ENCODE measurements around the gene PRKCD. TPM values are rescaled to one million over a fixed set of nuclear protein-coding genes. Genes with fewer than 3 reads are reported as not detected.

PRKCD gene
- total RNA-seq, 2 experiments from 2014 or later, result 17.2 to 18.7 TPM

DNA sequence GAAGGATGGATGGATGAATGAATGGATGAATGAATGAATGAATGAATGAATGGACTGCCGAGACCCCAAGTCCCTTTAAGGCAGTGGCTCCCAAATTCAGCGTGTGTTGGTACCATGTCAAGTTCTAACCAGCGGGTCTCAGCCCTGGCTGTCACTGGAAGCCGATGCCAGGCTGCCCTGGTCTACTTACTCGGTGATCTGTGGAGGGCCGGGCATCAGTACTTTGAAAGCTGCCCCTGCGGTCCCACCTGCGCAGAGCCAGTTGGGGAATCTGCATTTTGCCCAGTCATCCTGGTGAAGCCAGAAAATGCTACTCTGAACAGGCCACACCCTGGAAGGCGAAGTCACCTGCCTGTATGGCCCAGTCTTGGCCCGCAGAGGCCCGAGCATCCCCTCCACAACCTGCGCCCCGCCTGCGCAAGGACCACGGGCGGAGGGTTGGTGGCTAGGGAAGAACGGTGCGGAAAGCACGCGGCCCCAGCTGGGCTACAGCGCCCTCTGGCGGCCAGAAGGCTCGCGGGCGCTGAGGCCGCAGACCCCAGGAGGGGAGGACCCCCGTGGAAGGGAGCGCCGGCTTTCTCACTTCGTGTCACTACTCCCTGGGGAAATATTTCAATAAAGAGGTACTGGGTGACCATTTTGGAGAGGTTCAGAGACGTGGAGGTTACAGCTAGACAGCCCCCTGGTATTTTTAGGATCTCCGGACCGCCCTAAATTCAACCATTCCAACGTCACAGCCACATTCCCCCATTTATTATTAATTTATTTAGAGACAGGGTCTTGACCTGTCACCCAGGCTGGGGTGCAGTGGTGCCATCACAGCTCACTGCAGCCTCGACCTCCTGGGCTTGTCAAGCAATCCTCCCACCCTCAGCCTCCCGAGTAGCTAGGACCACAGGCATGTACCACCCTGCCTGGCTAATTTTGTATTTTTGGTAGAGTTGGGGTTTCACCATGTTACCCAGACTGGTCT is 34.9 kb downstream of the PRKCD start:
- peaks cover 18% of the 10 kb centered on the region for H3K4me1 Mint-ChIP-seq
- ATAC-seq, result peak; percentile 83
- CTCF ChIA-PET, result interaction anchor here (0.6 to 4.6 kb wide), 34 partner anchors 8 to 156 kb away, joined by 3 to 165 read pairs (median 5); partner anchors contain the start of genes DCP1A, PRKCD and RFT1
- no peaks in the 10 kb centered on the region for H3K9me3 Mint-ChIP-seq (ENCODE audit: low read depth)
- no peak overlapping the region for H3K4me3 Mint-ChIP-seq
- H3K27ac Mint-ChIP-seq, result no peak overlapping the region
- peak; percentile 62 for DNase-seq
- peaks cover 3% of the 10 kb centered on the region for H3K36me3 Mint-ChIP-seq
- H3K27me3 Mint-ChIP-seq, result no peaks in the 10 kb centered on the region

DNA sequence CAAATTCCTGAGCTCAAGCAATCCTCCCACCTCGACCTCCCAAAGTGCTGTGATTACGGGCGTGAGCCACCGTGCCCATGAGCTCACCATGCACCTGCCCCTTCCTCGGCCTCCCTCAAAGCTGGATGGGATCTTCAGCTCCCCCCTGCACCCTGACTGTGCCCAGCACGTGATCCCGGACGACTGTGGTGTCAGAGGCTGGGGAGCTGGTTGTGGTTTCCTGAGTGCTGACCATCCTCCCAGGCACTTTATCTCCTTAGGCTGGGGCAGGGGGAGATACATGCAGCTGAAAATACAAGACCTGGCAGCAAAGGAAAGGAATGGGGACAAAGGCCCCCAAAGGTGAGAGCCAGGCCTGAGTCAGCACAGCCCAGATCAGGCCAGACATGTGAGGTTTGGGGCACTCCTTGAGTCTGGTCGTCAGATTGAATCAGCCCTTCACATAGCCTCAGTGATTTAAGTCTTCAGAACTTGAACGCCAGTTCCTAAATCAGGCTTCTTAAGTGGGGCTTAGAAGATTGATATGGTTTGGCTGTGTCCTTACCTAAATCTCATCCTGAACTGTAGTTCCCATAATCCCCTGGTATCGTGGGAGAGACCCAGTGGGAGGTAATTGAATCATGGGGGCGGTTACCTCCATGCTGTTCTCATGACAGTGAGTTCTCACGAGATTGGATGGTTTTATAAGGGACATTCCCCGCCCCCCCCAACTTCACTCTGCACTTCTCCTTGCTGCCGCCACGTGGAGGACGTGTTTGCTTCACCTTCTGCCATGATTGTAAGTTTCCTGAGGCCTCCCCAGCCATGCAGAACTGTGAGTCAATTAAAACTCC is 35.8 kb downstream of the PRKCD start:
- peaks cover 3% of the 10 kb centered on the region for H3K36me3 Mint-ChIP-seq
- DNase-seq, result peak; percentile 63
- no peaks in the 10 kb centered on the region for H3K27me3 Mint-ChIP-seq
- no peak overlapping the region for H3K27ac Mint-ChIP-seq
- no peak for ATAC-seq
- H3K9me3 Mint-ChIP-seq (ENCODE audit: low read depth), result no peaks in the 10 kb centered on the region
- CTCF ChIA-PET, result interaction anchor here (0.8 to 4.6 kb wide), 31 partner anchors 8 to 155 kb away, joined by 3 to 165 read pairs (median 6); partner anchors contain the start of genes DCP1A, PRKCD and RFT1
- H3K4me1 Mint-ChIP-seq, result peaks cover 18% of the 10 kb centered on the region
- H3K4me3 Mint-ChIP-seq, result no peak overlapping the region

DNA sequence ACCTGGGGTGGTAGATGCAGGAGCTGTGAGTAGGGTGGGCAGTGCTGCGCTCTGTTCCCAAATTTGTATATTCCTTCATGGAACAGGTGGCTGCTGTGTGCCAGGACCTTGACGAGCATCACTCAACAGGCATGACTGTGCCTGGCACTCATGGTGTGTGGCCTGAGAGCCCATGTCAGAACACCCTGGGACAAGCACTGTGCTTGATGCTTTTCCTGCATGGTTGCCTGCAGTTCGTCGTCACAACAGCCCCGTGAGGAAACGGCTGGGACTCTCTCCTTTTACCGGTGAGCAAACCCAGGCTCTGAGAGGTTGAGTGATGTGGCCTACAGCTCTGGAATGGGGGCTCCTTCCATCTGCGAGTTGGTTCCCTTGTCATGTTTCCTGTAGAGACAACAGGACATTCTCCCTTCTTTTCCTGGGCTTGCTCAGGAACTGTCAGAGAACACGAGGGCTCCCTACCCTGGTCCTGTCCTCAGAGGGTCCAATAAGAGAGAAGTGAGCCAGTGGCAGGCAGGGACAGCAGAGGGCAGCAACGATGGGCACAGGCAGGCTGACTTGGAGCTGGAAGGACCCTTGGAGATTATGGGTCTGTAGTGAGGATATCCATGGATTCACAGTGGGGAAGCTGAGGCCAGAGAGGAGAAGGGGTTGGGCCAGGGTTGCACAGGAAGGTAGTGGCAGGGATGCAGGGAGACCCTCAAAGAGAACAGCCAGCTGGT is 37.4 kb downstream of the PRKCD start:
- Mint-ChIP-seq H3K27ac (no peak overlapping the region), H3K27me3 (no peaks in the 10 kb centered on the region), H3K4me3 (no peak overlapping the region), H3K4me1 (peaks cover 11% of the 10 kb centered on the region), H3K36me3 (no peaks in the 10 kb centered on the region), H3K9me3 (ENCODE audit: low read depth) (no peaks in the 10 kb centered on the region)
- DNase-seq (no peak), ATAC-seq (no peak)
- CTCF ChIA-PET, result interaction anchor here (1.0 to 4.6 kb wide), 4 partner anchors 64 to 87 kb away, joined by 4 to 67 read pairs (median 6); no protein-coding TSS in a partner anchor

DNA sequence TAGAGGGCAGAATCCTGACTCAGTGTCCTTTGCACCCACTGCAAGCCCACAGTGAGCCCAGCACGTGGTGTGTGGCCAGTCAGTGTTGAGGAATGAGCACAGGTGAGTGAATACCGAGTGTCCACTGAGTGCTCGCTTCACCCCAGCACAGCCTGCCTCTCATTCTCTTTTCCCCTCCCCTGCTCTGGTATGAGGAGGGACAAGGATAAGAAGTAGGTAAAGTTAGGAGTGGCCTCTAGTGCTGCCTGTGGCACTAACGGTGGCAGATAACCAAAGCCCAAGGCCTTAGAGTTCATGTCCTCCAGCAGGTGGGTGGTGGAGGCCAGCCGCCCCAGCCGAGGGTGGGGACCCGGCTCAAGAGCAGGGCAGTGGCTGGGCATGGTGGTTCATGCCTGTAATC is 38.0 kb downstream of the PRKCD start:
- no peak overlapping the region for H3K27ac Mint-ChIP-seq

DNA sequence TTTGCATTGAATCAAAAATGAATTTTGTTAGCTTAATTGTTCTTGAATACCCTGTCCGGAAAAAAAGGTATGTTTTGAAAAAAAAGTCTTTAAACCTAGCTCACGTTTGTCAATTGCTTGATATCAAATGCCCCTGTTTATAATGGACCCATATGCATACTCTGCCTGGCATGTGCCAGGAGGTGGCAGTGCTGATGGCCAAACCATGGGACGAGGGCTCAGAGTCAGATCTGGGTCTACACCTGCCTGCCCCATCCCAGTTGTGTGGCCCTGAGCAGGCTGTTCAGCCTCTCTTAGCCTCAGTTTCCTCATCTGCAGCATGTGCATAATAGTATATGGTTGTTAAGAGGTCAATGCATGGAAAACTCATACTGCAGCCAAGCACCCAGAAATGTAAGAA is 38.8 kb downstream of the PRKCD start:
- Mint-ChIP-seq H3K36me3 (no peaks in the 10 kb centered on the region), H3K27ac (no peak overlapping the region), H3K27me3 (no peaks in the 10 kb centered on the region), H3K9me3 (ENCODE audit: low read depth) (no peaks in the 10 kb centered on the region), H3K4me1 (peaks cover 11% of the 10 kb centered on the region), H3K4me3 (no peak overlapping the region)
- ATAC-seq, result no peak
- no peak for DNase-seq
- CTCF ChIA-PET, result interaction anchor here (0.7 to 1.7 kb wide), 4 partner anchors 21 to 89 kb away, joined by 3 to 4 read pairs (median 3); partner anchors contain the start of gene PRKCD

More for the DNA sequence above, 38.0 kb downstream of the PRKCD start:
- ATAC-seq (no peak), DNase-seq (no peak)
- Mint-ChIP-seq H3K9me3 (ENCODE audit: low read depth) (no peaks in the 10 kb centered on the region), H3K4me3 (no peak overlapping the region), H3K36me3 (no peaks in the 10 kb centered on the region), H3K27me3 (no peaks in the 10 kb centered on the region), H3K4me1 (peaks cover 11% of the 10 kb centered on the region)
- CTCF ChIA-PET, result interaction anchor here (0.7 to 1.9 kb wide), 3 partner anchors 65 to 88 kb away, joined by 3 to 7 read pairs (median 4); no protein-coding TSS in a partner anchor

- Mint-ChIP-seq H3K27me3 (no peaks in the 10 kb centered on the region), H3K4me3 (no peak overlapping the region), H3K27ac (no peak overlapping the region), H3K9me3 (ENCODE audit: low read depth) (no peaks in the 10 kb centered on the region), H3K36me3 (no peaks in the 10 kb centered on the region), H3K4me1 (peaks cover 7% of the 10 kb centered on the region)
- CTCF ChIA-PET, result interaction anchor here (0.8 to 2.1 kb wide), 6 partner anchors 9 to 88 kb away, joined by 3 to 7 read pairs (median 4); partner anchors contain the start of gene PRKCD
- ATAC-seq (no peak), DNase-seq (no peak)
Measured at GRCh38 chr3:53200501-53201498, 39.8 kb downstream of the PRKCD start.

- H3K4me1 Mint-ChIP-seq, result no peaks in the 10 kb centered on the region
- H3K27ac Mint-ChIP-seq, result no peak overlapping the region
- H3K36me3 Mint-ChIP-seq, result no peaks in the 10 kb centered on the region
- no peaks in the 10 kb centered on the region for H3K9me3 Mint-ChIP-seq (ENCODE audit: low read depth)
- H3K27me3 Mint-ChIP-seq, result peaks cover 6% of the 10 kb centered on the region
- DNase-seq (no peak), ATAC-seq (no peak)
- H3K4me3 Mint-ChIP-seq, result no peak overlapping the region
- CTCF ChIA-PET, result interaction anchor here (1.0 to 2.1 kb wide), 3 partner anchors 66 to 68 kb away, joined by 3 to 6 read pairs (median 4); no protein-coding TSS in a partner anchor
Measured at GRCh38 chr3:53202331-53203015, 41.5 kb downstream of the PRKCD start.

DNA sequence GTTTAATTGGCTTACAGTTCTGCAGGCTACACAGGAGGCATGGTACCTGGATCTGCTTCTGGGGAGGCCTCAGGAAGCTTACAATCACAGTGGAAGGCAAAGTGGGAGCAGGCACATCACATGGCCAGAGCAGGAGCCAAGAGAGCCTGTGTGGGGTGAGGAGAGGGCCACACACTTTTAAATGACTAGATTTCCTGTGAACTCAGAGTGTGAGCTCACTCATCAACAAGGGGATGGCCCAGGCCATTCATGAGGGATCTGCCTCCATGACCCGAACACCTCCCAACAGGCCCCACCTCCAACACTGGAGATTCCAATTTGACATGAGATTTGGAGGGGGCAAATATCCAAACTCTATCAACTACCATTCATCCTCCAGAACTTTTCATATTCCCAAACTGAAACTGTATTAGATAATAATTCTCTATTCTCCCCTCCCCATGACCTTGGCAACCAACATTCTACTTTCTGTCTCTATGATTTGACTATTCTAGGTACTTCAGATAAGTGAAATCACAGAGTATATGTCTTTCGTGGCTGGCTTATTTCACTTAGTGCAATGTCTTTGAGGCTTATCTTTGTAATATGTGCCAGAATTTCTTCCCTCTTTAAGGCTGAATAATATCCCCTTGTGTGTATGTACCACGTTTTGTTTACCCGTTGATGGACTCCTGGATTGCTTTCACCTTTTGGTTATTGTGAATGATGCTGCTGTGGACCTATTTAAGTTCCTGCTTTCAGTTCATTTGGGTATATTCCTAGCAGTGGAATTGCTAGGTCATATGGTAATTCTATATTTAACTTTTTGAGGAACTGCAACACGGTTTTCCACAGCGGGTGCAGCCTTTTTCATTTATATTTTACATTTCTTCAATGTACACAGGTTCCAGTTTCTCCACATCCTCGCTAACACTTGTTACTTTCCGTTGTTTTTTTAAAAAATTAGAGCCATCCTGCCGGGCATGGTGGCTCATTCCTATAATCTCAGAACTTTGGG is 51.0 kb downstream of the PRKCD start:
- ATAC-seq (no peak), DNase-seq (no peak)
- peaks cover 6% of the 10 kb centered on the region for H3K36me3 Mint-ChIP-seq
- H3K27ac Mint-ChIP-seq, result no peak overlapping the region
- H3K9me3 Mint-ChIP-seq (ENCODE audit: low read depth), result peaks cover 3% of the 10 kb centered on the region
- peaks cover 13% of the 10 kb centered on the region for H3K27me3 Mint-ChIP-seq
- CTCF ChIA-PET, result interaction anchor here (1.0 kb wide), 1 partner anchor 8 kb away, joined by 3 read pairs; no protein-coding TSS in a partner anchor
- no peaks in the 10 kb centered on the region for H3K4me1 Mint-ChIP-seq
- no peak overlapping the region for H3K4me3 Mint-ChIP-seq

DNA sequence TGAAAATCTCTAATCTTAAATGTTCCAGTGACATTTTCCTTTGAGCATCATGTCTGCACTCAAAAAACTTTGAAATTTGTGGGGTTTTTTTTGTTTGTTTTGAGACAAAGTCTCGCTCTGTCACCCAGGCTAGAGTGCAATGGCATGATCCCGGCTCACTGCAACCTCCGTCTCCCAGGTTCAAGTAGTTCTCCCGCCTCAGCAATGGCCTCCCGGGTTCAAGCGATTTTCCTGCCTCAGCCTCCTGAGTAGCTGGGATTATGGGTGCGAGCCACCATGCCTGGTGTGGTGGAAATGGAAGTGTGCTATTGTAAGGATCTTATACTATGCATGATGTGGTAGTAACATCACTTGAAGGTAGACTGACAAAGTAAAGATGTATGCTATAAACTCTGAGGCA is 52.3 kb downstream of the PRKCD start:
- Mint-ChIP-seq H3K27ac (no peak overlapping the region), H3K27me3 (peaks cover 7% of the 10 kb centered on the region), H3K4me3 (no peak overlapping the region), H3K36me3 (peaks cover 6% of the 10 kb centered on the region), H3K4me1 (no peaks in the 10 kb centered on the region), H3K9me3 (ENCODE audit: low read depth) (peaks cover 3% of the 10 kb centered on the region)
- CTCF ChIA-PET, result no interaction called here
- DNase-seq (no peak), ATAC-seq (no peak)

- CTCF ChIA-PET, result interaction anchor here (0.7 to 2.8 kb wide), 3 partner anchors 20 to 102 kb away, joined by 3 to 7 read pairs (median 6); no protein-coding TSS in a partner anchor
- no peaks in the 10 kb centered on the region for H3K9me3 Mint-ChIP-seq (ENCODE audit: low read depth)
- H3K4me3 Mint-ChIP-seq, result no peak overlapping the region
- ATAC-seq, result no peak
- H3K4me1 Mint-ChIP-seq, result peaks cover 5% of the 10 kb centered on the region
- no peak overlapping the region for H3K27ac Mint-ChIP-seq
- no peak for DNase-seq
- H3K36me3 Mint-ChIP-seq, result peaks cover 1% of the 10 kb centered on the region
- peaks cover 7% of the 10 kb centered on the region for H3K27me3 Mint-ChIP-seq
Measured at GRCh38 chr3:53215816-53216215, 54.8 kb downstream of the PRKCD start.
